Calu3 (cell line): ENCODE results near the gene CNTNAP2. TPM values are rescaled to one million over a fixed set of nuclear protein-coding genes. Genes with fewer than 3 reads are reported as not detected.

Experiments used
- BruUV-seq: library from RNA; stranded (reverse); fragments of 400-500 nt; replicated peaks from 2 replicates; lab custom pipeline; 2021; lab: Mats Ljungman, UMichigan
- CTCF ChIA-PET: fragments of 300-600 bp; sonication (Branson Sonifier 250); formaldehyde crosslinking; loops from one replicate; lab custom pipeline; 2022; ENCODE audit warnings: antibody characterized with exemption; lab: Charles Lee
- DNase-seq: peaks from one replicate; pipeline ENCODE4 v3.0.0; 2022
- H3K27ac Mint-ChIP-seq: one replicate; pipeline ENCODE4 v1.8.0; 2022; ENCODE audit warnings: mixed read lengths; ENCODE audit not compliant: unreplicated experiment
- H3K27me3 Mint-ChIP-seq: one replicate; pipeline ENCODE4 v1.8.0; 2022; ENCODE audit warnings: mixed read lengths; ENCODE audit not compliant: unreplicated experiment
- H3K36me3 Mint-ChIP-seq: one replicate; pipeline ENCODE4 v1.8.0; 2022; ENCODE audit warnings: mild to moderate bottlenecking, moderate library complexity, mixed read lengths; ENCODE audit not compliant: insufficient read depth, unreplicated experiment
- H3K4me1 Mint-ChIP-seq: one replicate; pipeline ENCODE4 v1.8.0; 2022; ENCODE audit warnings: mild to moderate bottlenecking, low read depth, mixed read lengths; ENCODE audit not compliant: unreplicated experiment
- H3K4me3 Mint-ChIP-seq: one replicate; pipeline ENCODE4 v1.8.0; 2022; ENCODE audit warnings: mild to moderate bottlenecking, low read depth, moderate library complexity, mixed read lengths; ENCODE audit not compliant: unreplicated experiment
- H3K9me3 Mint-ChIP-seq: one replicate; pipeline ENCODE4 v1.8.0; 2022; ENCODE audit warnings: low read depth, mixed read lengths; ENCODE audit not compliant: unreplicated experiment
- CTCF ChIP-seq: fragments of 200-600 bp; IDR thresholded peaks from one replicate; pipeline ENCODE4 v1.8.0; 2022; ENCODE audit warnings: antibody characterized with exemption; ENCODE audit not compliant: unreplicated experiment
- intact Hi-C: fragments of 100-400 bp; cut with micrococcal nuclease; formaldehyde crosslinking; loops from one replicate; pipeline ENCODE4 v1.10.0; 2022; ENCODE audit not compliant: unreplicated experiment
- total RNA-seq: library from RNA; stranded (reverse); gene quantifications from 2 replicates; pipeline ENCODE4 v1.2.3, GENCODE V29; 2022

The CNTNAP2 gene
- total RNA-seq, 1 experiment from 2014 or later, result 1.1 TPM

- Mint-ChIP-seq H3K27ac (no peak overlapping the region), H3K4me1 (no peaks in the 10 kb centered on the region), H3K27me3 (no peaks in the 10 kb centered on the region), H3K9me3 (peaks cover 15% of the 10 kb centered on the region), H3K4me3 (no peak overlapping the region), H3K36me3 (no peaks in the 10 kb centered on the region)
- BruUV-seq, result no TSS peak
- CTCF ChIA-PET, result no interaction called here
- TF ChIP-seq CTCF, result no peak
- intact Hi-C loops, result no loop called here
- no peak for DNase-seq
These were observed 586.3 kb downstream of the CNTNAP2 start for GRCh38 chr7:146702898-146703297.

- Mint-ChIP-seq H3K9me3 (peaks cover 20% of the 10 kb centered on the region), H3K27me3 (no peaks in the 10 kb centered on the region), H3K36me3 (no peaks in the 10 kb centered on the region), H3K4me3 (no peak overlapping the region), H3K27ac (no peak overlapping the region), H3K4me1 (no peaks in the 10 kb centered on the region)
- intact Hi-C loops, result no loop called here
- no peak for TF ChIP-seq CTCF
- CTCF ChIA-PET, result no interaction called here
- no TSS peak for BruUV-seq
- DNase-seq, result no peak
These were observed 592.9 kb downstream of the CNTNAP2 start for GRCh38 chr7:146709451-146710027.

DNA sequence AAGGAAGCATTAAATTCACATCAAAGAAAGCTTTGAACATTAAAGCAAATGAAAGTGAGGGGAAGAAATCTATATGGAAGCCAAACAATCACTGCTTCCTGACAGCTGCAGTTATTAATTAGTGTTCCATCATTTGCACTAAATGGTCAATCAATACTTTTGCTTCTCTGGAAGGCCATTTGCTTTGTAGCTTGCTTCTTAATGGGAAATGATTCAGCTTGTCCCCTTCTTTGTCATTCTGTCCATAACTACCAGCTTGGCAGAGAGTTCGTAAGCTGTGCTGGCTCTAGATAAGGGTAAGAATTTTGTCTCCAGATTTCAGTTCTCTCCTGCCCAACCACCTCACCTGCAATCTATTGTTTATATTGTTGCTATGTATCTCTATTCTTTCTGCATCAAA lies 596.6 kb downstream of the CNTNAP2 start:
- H3K4me1 Mint-ChIP-seq, result no peaks in the 10 kb centered on the region
- no peak for DNase-seq
- peaks cover 14% of the 10 kb centered on the region for H3K9me3 Mint-ChIP-seq
- no peaks in the 10 kb centered on the region for H3K36me3 Mint-ChIP-seq
- TF ChIP-seq CTCF, result no peak
- no peak overlapping the region for H3K4me3 Mint-ChIP-seq
- CTCF ChIA-PET, result no interaction called here
- BruUV-seq, result no TSS peak
- no peaks in the 10 kb centered on the region for H3K27me3 Mint-ChIP-seq
- intact Hi-C loops, result no loop called here
- H3K27ac Mint-ChIP-seq, result no peak overlapping the region

- CTCF ChIA-PET, result no interaction called here
- H3K4me3 Mint-ChIP-seq, result no peak overlapping the region
- H3K9me3 Mint-ChIP-seq, result peaks cover 14% of the 10 kb centered on the region
- intact Hi-C loops, result no loop called here
- BruUV-seq, result no TSS peak
- H3K27ac Mint-ChIP-seq, result no peak overlapping the region
- H3K36me3 Mint-ChIP-seq, result no peaks in the 10 kb centered on the region
- TF ChIP-seq CTCF, result no peak
- H3K27me3 Mint-ChIP-seq, result no peaks in the 10 kb centered on the region
- no peak for DNase-seq
- H3K4me1 Mint-ChIP-seq, result no peaks in the 10 kb centered on the region
These were observed 597.3 kb downstream of the CNTNAP2 start for GRCh38 chr7:146713934-146714333.
